OCI-LY1 (cell line): Measurements from ENCODE around the gene TRMU.

Experiments used
- CTCF ChIP-seq: fragments of 200-600 bp; sonication (generic), shearing (Covaris generic); IDR thresholded peaks from 2 replicates; pipeline ENCODE4 v1.5.1; 2017; ENCODE audit warnings: mild to moderate bottlenecking, antibody characterized with exemption, low read length, moderate library complexity, mixed read lengths
- EZH2 ChIP-seq: fragments of 200-600 bp; sonication (generic), shearing (Covaris generic); IDR thresholded peaks from 2 replicates; pipeline ENCODE4 v1.8.0; 2017; ENCODE audit warnings: borderline replicate concordance, mixed run types, mild to moderate bottlenecking, antibody characterized with exemption, low read length, moderate library complexity, mixed read lengths

GRCh38 chr22:46353483-46354105 is 18.1 kb downstream of the TRMU start:
- TF ChIP-seq CTCF (no peak), EZH2 (no peak)
